ENCODE measurements around the gene BRPF3.

BRPF3 gene

DNA sequence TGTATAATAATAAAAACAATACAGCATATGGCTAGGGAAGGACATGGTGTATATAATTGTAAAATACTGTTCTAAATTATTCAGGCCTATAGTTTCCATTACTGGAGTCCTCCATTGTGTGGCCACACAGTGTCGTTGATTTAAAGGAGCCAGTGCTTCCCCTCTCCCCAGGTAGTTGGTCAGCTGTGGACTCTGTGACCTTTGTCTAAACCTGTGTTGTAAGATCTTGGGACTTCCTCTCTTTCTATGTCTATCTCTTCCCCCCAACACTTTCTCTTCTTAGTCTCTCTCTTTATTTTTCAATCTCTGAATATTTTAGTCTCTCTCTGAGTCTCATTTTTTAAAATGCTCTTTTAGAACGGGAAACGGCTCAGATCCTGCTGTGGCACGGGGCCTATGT lies 35.6 kb downstream of the BRPF3 start:
- no peak for DNase-seq (ENCODE audit: low spot score)

DNA sequence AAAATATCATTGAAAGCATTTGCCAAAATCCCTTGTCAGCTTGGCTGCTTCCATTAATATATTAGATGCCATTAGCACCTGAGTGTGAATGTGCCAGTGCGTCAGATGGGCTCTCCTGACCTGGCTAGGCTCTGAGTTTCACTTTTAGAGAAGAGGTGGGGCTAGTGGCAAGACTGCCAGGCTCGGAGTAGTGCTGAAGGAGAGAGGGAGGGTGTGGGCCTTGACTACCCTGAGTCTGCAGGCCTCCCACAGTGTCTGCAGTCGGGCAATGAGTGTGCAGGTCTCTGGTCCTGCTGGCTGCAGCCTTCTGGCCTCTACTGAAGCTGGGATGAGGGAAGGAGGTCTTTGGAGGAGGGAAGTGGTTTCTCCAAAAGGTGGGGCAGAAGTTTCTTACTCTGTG lies 38.8 kb downstream of the BRPF3 start:
- DNase-seq (ENCODE audit: low spot score) = no peak

DNA sequence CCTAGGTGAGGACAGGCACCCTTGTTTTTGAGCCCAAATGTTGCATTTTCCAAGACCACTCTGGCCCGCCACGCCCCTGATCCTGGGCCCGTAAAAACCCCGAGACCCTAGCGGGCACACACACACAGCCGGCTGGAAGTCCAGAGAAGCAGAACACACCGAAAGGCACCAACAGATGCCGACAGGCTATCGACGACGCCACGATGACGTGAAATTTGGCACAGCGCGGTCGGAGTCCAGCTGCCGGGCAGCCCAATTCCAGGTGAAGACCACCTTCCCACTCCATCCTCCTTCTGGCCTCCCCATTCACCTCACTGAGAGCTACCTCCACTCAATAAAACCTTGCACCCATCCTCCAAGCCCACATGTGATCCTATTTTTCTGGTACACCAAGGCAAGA lies 39.3 kb downstream of the BRPF3 start:
- DNase-seq (ENCODE audit: low spot score) = no peak

DNA sequence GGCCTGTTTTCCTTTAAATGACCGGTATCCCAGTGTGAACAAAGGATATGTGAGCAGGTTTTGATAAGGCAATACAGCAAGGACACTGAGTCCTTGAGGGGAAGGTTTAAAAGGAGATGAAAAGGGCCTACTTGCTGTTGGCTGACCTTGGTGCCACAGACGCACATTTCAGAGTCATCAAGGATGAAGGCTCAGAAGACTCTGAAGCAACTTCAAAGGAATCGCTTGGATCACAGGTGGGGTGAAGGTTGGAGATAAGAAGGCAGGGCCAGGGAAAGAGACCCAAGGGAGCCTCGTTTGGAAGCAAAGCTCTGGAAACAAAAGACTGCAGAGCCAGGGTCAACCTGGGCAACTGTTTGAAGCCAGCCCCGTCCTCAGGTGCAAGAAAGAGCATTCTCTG lies 43.2 kb downstream of the BRPF3 start:
- no peak for DNase-seq (ENCODE audit: low spot score)

DNA sequence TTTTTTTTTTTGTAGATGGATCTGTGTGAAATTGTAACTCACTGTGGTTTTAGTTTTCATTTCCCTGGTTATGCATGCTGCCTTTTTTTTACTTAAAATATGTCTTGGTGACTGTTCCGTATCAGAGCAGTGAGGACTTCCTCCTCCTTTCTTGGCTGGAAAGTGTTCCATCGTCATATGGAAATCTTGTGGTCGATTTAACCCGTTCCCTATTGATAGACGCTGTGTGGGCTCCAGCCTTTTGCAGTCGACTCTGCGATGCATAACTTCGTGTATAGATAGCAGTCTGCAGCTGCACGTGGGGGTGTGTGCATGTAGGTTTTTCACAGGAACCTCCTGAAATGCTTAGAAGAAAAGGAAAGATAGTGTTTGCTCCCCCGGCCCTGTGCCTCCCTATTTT lies 45.2 kb downstream of the BRPF3 start:
- no peak for DNase-seq (ENCODE audit: low spot score)

DNA sequence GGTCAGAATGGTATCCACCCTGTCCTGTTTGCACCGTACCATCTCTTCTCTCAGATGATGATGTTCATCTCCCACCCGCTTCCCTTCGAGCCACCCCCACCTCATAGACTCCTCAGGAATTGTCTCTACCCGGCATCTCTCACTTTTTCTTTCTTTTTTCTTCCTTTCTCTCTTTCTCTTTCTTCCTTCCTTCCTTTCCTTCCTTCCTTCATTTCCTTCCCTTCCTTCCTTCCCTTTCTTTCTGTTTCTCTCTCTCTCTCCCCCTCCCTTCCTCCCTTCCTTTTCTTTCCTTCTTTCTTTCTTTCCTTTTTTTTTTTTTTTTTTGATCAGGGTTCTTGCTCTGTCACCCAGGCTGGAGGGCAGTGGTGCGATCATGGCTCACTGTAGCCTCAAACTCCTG lies 45.6 kb downstream of the BRPF3 start:
- no peak for DNase-seq (ENCODE audit: low spot score)

DNA sequence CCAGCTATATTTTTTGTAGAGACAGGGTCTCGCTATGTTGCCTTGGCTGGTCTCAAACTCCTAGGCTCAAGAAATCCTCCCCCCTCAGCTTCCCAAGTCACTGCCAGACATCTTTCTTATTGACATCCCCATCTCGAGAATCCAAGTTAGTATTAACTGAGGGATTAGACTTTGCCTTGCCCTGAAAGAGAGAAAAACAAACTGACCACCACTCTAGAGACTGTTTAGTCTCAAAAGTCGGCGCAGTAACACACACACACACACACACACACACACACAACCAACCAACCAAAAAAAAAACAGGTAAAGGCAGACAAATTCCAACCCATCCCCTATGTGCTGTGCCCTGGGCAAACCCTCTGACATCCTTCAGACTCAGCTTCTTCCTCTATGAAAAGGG lies 46.1 kb downstream of the BRPF3 start:
- DNase-seq (ENCODE audit: low spot score) = no peak

DNA sequence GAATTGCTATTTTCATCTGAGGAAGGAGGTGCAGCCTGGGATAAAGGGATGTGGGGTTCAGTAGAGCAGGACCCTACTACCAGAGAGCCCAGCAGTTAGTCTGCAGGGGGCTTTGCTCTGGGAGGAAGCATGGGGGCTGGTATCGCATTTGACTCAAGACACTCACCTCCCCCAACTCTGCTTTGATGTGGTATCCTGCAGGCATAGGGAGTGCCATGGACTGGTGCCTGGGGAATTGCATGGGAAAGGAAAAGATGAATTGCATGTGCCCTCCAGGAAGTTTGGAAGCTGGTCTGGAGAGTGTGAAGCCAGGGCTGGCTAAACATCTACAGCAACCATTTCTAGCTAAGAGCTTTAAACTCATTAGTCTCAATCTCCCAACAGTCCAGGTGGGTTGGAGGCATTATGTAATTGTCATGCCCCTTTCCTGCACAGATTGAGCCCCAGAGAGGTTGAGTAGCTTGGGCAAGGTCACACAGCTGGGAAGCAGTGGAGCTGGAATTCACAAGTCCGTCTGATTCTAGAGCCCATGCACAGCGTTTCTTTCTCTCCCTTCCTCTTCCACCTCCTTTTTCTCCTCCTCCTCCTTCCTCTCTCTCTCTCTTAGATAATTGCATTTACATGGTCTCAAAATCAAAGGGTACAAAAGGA lies 47.1 kb downstream of the BRPF3 start:
- no peak for DNase-seq (ENCODE audit: low spot score)

DNA sequence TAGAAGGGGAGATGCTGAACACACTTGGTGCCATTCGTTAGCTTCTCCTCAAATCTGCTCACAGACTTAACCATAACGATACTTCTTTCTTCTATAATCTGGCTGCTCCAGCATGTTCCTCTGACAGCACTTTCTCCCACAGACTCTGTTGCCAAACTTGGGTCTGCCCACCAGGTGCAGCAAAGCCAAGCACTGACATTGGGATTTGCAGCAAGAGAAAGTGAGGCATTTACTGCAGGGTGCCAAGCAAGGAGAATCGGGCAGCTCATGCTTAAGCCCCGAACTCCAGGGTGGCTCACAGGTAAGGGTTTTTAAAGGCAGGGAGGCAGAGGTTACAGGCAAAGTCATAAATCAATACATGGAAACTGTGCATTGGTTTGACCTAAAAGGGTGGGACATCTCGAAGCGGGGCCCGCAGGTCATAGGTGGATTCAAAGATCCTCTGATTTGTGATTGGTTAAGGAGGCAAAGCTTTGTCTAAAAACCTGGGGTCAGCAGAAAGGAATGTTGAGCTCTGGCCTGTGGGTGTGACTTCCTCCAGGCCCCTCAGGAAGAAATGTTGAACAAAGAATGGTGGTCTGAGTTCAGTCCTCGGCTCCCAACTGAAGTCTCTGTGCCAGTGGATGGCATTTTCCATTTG lies 48.2 kb downstream of the BRPF3 start:
- no peak for DNase-seq (ENCODE audit: low spot score)

DNA sequence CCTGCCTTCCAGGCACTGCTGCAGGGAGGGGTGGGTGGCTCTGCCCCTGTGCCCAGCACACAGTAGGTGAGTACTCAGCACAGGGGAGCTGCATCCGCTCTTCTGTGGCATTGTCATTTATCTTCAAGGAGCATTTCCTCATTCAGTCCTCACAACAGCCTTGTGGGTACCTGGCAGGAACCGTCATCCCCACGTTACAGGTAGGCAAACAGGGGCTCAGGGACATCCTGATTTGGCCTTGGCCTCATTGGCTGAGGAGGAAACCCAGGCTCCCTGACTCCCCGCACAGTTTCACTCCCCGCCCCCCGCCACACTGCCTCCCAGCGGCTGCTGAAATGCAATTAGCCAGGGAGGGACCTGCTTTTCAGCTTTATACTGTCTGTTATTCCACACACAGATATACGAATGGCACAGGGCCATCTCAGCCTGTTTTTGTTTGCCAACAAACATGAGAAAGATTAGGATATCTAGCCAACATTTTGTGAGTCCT lies 49.1 kb downstream of the BRPF3 start:
- no peak for DNase-seq (ENCODE audit: low spot score)

DNA sequence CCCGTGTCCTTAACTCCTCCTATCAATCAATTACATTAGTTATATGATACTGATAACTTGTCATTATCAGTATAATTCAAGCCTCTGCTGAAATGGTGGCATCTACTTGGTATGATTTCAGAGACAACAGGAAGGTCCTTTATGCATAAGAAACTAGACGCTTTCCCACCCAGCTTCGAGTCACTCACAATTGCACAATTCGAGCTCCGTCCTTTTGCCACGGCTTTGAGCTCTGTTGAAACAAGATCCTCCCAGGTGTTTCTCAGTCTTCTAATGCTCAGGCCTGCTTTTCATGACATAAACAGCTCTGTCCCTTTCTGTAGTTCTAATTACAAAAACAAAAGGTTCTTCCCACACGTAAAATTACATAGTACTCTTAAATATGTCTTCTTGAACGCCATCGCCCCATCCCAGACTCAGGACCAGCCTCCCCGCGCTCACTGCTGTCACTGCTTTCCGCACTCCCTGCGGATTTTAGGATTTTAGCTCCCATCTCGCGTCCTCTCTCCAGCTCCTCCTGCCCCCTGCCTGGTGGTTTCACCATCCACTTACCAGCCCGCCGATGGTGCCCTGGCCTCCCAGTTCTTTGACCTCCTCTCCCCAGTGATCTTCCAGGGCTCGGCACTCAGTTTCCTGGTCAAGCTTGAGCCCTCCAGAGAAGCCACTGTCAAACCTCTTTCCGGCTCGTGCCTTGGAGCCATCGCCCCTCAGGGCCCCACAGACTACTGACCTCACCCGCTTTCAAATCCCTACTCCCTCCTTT lies 50.1 kb downstream of the BRPF3 start:
- no peak for DNase-seq (ENCODE audit: low spot score)

DNA sequence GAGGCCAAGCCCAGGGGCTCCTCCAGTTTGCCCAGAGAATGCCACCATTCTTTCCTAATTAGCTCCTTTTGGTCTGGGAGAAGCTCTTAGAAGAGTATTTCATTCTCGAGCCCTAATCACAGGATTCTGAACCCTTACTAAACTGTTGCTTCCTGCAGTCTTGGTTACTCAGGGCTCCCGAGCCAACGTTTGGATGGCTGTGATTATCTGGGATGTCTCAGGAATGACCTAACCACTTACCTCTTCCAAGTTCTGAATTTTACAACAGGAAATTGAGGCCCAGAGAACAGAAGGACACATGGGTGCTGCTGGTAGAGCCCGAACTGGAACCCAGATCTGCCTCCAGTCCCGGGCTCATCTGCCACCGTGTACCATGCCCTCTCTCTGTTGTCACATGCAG lies 51.1 kb downstream of the BRPF3 start:
- DNase-seq (ENCODE audit: low spot score) = no peak

DNA sequence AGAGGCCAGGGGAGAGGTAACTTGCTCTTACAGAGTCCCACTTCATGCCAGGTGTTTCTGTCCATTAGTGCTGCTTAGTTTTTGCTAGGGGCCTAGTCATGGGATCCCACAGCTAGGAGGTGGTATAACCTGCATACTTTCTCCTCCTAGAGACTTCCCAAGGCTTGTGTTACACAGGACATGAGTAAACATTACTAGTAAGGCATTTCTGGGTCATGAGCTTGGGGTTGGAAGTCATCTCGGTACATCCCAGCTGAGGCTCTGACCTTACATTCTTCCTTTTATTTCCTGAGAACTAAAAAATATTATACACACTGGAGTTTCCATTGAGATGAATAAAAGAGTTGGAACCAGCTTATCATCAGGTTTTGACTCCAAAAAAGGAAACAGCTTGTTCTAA lies 52.4 kb downstream of the BRPF3 start:
- no peak for DNase-seq (ENCODE audit: low spot score)

DNA sequence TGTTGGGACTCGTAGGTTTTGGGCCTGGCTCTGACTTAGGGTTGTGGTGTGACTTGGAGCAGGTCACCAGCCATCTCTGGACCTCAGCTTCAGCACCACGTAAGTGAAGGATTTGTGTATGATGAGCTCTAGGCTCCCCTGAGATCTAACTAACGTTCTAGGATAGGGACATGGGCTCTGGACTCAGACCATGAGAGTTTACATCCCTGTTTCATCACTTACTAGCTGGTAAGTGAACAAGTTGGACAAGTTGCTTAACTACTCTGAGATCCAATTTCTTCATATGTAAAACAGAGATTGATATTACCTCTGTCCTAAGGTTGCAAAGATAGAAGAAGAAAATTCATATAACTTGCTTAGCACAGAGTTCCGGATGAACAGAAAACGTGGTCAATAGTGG lies 53.0 kb downstream of the BRPF3 start:
- no peak for DNase-seq (ENCODE audit: low spot score)

DNA sequence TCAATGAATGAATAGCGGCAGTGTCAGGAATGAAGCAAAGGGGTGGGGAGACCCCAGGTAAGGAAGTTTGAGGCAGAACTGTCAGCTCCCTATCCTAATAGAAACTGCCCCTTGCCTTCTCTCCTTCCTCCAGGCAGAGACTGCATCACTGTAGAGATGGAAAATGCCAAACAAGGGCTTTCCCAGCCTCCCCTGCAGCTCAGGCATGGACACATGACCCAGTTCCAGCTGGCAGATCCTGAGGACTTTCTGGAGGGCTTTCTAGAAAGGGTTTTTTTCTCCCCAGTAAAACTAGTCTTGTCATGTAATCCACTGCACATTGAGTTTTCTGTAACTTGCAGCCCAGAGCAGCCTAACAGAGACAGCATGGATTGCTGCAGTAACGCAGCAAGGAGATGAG lies 55.5 kb downstream of the BRPF3 start:
- no peak for DNase-seq (ENCODE audit: low spot score)

DNA sequence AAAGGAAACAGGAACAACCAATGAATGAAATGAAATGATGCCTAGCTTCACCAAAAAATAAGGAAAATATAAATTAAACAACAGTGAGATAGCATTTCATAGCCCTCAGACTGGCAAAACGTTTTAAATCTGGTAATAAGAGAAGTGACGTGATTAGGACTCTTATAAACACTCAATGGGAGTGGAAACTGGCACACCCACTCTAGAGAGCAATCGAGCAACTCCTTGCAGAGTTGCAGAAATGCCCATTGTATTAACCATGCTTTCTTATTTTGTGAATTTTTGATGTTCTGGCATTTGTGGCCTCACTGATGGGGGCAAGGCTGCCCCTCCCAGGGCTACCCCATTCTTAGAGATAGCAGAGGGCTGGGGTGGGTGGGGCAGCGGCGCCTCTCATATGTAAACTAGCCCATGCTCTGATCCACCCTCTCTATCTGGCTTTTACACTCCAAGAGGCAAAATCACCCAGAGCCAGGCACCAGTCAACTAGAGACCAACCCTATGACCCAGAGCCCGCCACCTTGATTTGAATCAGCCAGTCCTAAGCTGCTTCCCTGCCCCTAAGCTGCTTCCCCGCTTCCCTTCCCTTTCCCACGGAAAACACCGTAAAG lies 67.0 kb downstream of the BRPF3 start:
- DNase-seq (ENCODE audit: low spot score) = no peak

DNA sequence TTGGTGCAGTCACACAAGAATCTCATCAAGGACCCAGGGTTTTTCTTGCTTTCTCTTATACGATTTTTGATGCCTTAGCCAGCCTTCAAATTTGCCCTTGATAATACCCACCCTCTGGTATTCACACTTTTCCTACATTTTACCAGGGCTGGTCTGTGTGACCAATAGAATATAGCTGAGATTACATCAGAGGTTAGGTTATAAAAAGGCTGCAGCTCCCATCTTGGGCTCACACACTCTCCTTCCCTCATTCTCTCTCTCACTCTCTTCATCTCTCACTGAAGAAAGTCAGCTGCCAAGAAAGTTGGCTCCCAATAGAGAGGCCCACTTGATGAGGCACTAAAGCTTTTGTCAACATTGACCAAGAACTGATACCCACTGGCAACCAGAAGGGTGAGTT lies 69.2 kb downstream of the BRPF3 start:
- DNase-seq (ENCODE audit: low spot score) = no peak

DNA sequence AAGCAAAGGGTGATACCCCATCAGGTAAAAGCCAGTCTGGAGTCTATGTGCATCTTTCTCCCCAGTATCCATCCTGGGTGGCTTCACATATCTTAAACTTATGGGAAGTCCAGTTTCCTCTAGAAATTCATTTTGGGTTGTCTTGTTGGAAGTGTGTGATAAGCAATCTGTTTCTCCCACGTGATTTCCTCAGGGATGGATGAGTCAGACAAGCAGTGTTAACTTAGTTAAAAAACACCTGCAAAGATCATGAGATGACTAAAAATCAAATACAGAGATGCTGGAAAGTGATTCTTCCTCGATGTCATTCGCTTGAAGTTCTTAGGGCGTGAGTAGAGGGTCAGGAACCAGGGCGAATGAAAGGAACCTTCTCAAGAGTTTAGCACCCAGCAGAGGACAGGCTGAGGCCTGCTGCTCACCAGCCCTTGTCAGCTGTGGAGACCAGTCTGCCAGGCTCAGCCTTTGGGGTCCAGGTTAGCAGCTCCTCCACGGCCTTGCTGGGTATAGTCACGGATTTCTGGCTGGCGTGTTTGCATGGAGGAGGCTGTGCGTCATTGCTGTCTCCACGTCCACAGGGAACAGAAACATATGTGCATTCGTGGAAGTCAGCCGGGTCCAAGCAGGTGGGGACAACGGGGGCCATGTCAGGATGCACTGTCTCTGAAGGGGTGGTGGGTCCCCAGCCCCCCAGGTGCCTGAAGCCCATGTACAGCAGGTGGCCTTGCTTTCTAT lies 70.5 kb downstream of the BRPF3 start:
- DNase-seq (ENCODE audit: low spot score) = no peak

DNA sequence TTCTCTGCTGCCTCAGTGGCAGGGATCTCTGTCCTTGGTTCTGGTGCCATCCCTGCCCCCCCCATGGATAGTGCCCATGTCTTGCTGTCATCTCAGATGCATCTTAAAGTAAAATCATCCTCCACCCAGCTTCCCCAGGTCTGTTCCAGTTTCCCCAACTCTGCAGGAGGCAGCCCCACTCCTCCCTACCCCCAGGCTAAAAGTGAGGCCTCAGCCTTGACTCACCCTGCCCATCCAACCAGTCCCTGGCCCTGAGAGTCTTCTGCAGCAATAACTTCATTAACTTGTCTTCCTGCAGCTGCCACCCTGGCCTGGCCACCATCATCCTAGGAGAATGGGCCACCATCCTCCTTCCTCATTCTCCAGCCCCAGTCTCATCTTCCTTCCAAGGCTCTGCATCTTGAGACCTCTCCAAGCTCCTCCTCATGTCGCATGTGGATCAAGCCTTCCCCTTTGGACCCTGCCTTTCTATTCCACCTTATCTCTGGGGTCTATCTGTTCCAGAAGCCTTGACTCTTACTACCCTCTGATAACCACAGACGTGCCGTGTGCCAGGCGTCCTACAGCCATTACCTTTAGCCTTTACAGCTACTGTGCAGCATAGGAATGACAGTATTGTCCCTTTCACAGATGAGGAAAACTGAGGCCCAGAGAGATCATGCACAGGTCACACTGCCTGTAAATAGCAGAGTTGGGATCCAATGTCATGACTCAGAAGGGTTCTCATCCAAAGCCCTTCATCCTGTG lies 71.4 kb downstream of the BRPF3 start:
- no peak for DNase-seq (ENCODE audit: low spot score)

DNA sequence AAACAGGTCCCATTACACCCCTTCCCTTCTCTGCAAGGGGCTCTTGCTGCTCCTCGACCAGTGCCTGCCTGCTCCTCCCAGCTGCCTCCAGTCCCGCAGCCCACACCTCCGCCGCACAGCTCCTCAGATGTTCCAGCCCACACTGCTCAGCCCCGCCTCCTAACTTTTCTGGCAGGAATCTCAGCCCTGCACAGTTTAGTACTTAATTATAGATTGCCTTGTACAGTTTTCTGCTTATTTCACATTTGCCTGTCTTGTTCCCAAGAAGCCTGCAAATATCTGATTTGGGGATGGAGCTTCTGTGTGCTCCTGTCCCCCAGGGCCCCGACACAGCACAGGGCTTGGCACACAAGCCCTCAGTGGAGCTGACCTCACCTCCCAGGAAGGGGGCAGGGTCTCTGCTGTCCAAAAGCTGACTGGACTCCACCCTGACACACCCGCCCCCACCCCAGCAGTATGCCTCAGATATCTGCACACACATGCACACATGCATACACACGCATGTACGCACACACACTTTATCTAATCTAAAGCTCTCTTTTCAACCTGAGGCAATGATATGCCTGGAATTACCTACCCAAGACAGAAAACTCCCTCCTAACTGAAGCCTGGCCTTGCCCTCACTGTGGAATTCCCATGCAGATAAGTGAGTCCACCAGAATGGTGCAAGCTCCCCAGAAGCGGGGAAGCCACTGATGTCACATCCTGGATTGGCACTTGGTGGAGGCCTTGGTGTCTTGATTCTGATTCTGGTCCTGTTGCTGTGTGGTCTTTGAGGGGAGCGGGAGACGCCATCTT lies 72.1 kb downstream of the BRPF3 start:
- no peak for DNase-seq (ENCODE audit: low spot score)
